PC-9 (cell line): ENCODE data around the gene NANOS3.

Experiments
- CTCF ChIP-seq: fragments of 200-600 bp; sonication (generic); conservative IDR thresholded peaks from 2 replicates; pipeline ENCODE4 v1.6.1; 2017; ENCODE audit warnings: mixed run types, antibody characterized with exemption, mild to moderate bottlenecking, moderate library complexity
- EZH2 ChIP-seq: fragments of 200-600 bp; sonication (generic); IDR thresholded peaks from 2 replicates; pipeline ENCODE4 v1.8.0; 2017; ENCODE audit warnings: antibody characterized with exemption, low read depth

- TF ChIP-seq CTCF: no peak
- TF ChIP-seq EZH2: no peak
These were observed 17.6 kb downstream of the NANOS3 start for GRCh38 chr19:13894552-13894951.
